ENCODE measurements around the gene TRPC6. TPM values are rescaled to one million over a fixed set of nuclear protein-coding genes. Genes with fewer than 3 reads are reported as not detected.

TRPC6 gene
- total RNA-seq (2014; rRNA removed; shearing (Covaris generic)) = not detected in 2 replicates

DNA sequence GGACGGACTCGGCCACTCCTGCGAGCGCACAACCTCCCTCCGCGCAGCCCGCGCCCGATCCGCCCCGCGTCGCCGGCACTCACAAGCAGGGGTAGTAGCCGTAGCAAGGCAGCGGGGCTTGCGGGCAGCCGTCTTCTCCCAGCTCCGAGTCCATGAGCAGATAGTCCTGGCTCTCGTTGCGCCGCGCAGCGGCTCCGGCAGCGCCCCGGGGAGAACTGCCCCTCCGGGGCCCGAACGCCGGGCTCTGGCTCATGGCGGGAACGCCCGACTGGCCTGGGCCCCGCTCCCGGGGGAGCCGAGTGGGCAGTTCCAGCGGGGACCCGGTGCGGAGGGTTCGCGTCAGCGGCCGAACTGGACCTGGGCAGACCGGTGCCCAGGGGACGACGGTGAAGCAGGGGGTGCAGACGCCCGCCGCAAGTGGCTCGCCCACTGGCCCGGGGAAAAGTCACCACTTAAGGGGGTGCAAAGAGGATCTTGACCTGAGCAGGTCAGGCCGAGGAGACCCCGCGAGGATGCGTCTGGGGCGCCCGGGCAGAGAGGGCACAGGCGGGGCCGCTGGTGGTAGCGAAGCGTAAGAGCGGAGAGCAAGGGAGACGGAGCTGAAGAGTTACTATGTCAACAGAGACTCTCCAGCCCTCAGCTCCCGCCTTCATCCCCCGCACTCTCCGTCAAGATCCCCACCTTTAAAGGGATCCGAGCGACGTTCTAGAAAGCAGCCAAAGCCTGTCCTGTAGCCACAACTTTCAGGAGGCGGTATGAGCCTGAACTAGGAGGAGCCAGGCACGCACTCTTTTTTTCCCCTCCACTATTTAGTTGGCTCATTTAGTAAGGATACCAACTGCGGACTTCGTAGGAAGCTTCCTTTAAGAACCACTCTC lies at the start of gene TRPC6:
Gene TRPC6 (minus strand): TSS at position 757 of the 878 bp plus-strand sequence. CDS start 504 bp downstream, at position 253.
- no peak for DNase-seq (ENCODE audit: low spot score)

DNA sequence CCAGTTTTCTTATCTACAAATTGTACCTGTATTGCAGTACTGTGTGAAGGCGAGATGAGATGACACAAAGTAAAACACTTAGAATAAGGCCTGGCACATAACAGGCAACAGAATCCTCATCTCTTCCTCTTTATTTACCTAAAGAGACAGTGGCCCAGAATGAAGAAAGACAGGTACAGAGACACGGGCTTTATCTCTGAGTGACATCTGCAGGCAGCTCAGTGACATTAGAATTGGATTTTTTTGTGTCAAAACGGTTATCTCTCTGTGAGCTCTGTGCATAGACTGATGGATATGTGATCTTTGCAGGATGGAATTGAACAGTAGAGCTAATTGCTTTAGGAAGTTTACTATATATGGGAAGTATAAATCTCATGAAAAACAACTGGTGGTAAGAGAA lies 36.2 kb upstream of the TRPC6 start:
- no peak for DNase-seq (ENCODE audit: low spot score)

DNA sequence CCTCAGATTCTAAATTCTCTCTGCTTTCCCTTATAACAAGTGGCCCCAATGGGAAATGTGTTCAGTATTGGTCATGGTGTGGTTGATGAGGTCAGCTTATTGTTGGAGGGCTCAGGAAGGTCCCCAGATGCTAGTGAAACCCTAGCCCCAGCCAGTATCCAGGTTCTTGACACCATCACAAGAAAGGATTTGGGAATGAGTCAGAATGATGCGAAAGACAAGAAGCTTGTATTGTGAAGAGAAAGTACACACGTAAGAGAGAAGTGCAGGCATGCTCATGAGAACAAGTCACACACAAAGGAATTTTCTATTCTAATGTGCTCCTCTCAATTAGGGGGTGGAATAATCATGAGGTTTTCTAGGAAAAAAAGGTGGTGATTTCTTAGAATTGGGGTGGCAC lies 34.9 kb upstream of the TRPC6 start:
- DNase-seq (ENCODE audit: low spot score) = peak; percentile 14

DNA sequence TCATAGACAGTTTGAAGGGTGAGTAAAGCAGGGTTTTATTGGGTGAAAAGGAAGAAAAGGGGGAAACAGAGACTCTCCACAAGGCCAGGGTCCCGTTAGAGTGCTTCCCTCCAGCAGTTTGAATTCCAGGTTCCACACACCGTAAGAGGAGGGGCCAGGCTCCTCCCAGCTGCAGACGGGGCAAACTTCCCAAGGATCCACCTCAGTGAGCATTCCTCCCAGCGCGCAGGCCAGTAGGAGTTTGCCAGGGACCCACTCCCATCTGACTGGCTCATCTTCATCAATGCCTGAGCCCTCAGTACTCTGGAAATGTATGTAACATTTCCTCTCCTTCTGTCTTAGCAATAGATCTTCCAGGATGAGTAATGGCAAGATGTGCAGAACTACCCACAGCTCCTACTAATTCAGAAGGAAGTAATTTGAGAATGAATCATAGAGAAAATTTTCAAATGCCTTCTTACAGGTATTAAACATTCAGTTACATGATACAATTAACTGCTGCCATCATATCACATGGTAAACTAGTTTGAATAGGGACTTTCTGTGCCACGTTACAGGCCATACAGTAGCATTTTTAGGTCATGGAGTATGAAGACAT lies 34.0 kb upstream of the TRPC6 start:
- peak; percentile 21 for DNase-seq (ENCODE audit: low spot score)

GRCh38 chr11:101612481-101612880 lies 28.7 kb upstream of the TRPC6 start:
- DNase-seq (ENCODE audit: low spot score) = no peak

- no peak for DNase-seq (ENCODE audit: low spot score)
Measured at GRCh38 chr11:101600924-101601323, 17.1 kb upstream of the TRPC6 start.

- DNase-seq (ENCODE audit: low spot score) = no peak
Measured at GRCh38 chr11:101586965-101587364, 3.2 kb upstream of the TRPC6 start.

DNA sequence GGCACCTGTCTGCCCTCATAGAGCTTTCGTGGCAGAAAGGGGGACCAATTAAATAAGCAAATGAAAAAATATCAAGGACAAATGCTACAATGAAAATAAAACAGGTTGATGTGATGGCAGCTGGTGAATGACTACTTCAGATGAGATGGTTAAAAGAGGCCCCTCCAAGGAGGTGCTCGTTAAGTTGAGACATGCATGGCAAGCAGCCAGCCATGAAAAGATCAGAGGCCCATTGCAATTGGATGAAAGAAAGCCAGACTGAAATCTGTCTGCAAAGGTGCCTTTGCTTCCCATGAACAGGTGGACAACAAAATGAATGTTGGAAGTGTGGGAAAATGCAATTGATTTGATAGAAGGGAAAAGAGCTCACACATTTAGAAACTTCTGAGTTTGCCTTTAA lies 848 bp upstream of the TRPC6 start:
- no peak for DNase-seq (ENCODE audit: low spot score)

- DNase-seq (ENCODE audit: low spot score) = no peak
Measured at GRCh38 chr11:101584129-101584515, 315 bp upstream of the TRPC6 start.

GRCh38 chr11:101582989-101583250 lies 887 bp downstream of the TRPC6 start:
- DNase-seq (ENCODE audit: low spot score) = no peak

DNA sequence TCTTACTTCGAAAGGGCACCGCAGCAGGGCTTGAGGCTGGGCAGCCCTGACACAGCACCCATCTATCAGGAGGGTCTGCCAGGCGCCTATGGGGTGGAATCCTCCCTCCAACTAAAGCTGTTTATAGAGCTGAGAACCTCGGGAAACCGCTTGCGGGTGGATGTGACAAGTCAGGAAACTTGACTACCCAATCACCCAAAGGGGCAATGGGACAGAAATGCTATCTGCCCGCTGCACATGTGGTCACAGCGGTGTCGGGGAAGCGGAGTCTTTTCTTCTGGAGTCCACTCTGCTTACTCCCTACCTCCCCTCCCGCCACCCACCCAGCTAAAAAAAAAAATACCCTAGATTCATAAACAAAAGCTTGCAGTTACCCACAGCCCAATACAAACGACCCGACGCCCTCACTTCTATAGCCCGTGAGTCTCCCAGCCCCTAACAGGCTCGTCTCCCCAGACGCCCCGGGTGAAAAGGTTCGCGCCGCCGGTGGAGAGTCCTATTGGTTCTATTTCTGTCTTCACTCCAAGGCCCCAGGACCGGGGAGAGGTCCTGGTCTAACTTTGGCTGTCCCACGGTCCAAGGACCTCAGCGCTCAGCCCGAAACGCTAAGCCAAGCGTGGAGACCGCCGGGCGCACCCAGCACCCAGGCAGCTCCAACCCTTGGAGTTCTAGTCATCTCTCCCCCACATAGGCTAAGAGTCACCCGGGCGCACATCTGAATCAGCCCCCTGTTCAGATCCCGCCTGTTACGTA lies 1.4 kb downstream of the TRPC6 start:
- no peak for DNase-seq (ENCODE audit: low spot score)

GRCh38 chr11:101577461-101577860 lies 6.3 kb downstream of the TRPC6 start:
- DNase-seq (ENCODE audit: low spot score) = no peak

- no peak for DNase-seq (ENCODE audit: low spot score)
Measured at GRCh38 chr11:101576456-101576855, 7.4 kb downstream of the TRPC6 start.

DNA sequence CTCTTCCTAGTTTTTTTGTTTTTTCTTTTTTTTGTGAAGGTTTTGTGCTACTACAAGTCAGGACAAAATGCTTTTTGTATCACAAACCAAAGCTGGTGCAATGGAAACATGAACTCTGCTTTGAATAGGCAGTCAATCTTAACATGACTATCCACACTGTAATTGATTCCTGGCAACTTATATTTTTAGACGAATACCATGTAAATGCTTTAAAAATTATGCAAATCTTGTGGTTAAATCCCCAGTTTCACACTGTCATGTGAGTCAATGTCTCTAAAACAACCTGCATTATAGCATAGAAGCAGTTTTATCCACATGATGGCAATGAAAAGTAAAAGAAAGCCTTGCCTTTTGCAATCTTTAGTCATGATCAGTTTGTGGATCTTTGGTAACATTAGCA lies 8.9 kb downstream of the TRPC6 start:
- DNase-seq (ENCODE audit: low spot score) = no peak

GRCh38 chr11:101567071-101567470 lies 16.7 kb downstream of the TRPC6 start:
- DNase-seq (ENCODE audit: low spot score) = no peak

GRCh38 chr11:101566626-101567025 lies 17.2 kb downstream of the TRPC6 start:
- DNase-seq (ENCODE audit: low spot score) = no peak

- no peak for DNase-seq (ENCODE audit: low spot score)
Measured at GRCh38 chr11:101563166-101563565, 20.6 kb downstream of the TRPC6 start.

- no peak for DNase-seq (ENCODE audit: low spot score)
Measured at GRCh38 chr11:101555366-101555765, 28.4 kb downstream of the TRPC6 start.

DNA sequence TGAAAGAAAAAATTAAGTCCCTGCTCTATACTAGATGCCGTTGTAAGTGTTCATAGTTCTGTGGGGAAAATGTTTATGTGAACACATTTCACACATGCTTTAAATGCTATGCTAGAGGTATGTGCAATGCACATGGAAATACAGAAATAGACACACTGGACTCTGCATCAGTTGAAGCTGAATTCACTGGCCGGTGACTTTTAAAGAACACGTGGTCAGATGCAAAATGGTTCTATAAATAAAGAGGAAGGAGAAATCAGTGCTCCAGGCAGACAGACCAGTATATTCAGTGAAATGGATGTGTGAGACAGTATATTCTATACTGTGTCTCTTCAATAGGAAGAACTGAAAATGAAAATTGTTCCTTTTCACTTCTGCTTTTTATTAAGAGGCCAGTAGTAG lies 29.9 kb downstream of the TRPC6 start:
- no peak for DNase-seq (ENCODE audit: low spot score)

GRCh38 chr11:101552888-101553287 lies 30.9 kb downstream of the TRPC6 start:
- no peak for DNase-seq (ENCODE audit: low spot score)

- DNase-seq (ENCODE audit: low spot score) = no peak
Measured at GRCh38 chr11:101528541-101528940, 55.3 kb downstream of the TRPC6 start.

DNA sequence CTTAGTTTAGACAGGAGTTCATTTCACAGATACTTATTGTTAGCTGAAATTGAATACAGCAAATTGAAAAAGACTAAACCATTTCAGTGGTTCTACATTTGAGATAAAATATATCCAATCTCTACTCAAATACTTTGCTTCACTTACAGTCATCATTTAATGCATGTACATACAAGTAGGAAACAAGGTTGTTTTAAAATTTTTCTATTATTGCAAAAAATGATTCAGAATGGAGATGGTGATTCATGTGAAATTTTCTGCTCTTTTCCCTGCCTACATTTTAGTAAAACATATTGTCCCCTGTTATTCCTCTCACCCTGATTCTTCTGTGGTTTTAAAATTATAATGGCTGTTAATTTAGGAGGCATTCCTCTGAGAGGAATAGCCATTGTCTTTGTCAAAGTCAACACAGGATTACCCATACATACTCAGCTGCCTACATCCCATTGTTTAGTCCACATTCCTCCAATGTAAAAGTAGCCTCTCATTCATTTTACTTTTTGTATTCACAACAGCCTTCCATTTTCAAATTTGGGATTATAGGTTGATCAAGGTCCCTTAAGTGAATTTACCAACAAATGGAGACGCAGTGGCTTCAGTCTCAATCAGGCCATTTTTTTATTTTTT lies 60.1 kb downstream of the TRPC6 start:
- DNase-seq (ENCODE audit: low spot score) = no peak

Measured in A172 (cell line).